NCI-H2107 (cell line): ENCODE measurements around the gene CALHM2.

Source experiments
- DNase-seq: peaks from one replicate; lab custom pipeline; 2025; lab: John Stamatoyannopoulos, UW

CALHM2 gene

DNA sequence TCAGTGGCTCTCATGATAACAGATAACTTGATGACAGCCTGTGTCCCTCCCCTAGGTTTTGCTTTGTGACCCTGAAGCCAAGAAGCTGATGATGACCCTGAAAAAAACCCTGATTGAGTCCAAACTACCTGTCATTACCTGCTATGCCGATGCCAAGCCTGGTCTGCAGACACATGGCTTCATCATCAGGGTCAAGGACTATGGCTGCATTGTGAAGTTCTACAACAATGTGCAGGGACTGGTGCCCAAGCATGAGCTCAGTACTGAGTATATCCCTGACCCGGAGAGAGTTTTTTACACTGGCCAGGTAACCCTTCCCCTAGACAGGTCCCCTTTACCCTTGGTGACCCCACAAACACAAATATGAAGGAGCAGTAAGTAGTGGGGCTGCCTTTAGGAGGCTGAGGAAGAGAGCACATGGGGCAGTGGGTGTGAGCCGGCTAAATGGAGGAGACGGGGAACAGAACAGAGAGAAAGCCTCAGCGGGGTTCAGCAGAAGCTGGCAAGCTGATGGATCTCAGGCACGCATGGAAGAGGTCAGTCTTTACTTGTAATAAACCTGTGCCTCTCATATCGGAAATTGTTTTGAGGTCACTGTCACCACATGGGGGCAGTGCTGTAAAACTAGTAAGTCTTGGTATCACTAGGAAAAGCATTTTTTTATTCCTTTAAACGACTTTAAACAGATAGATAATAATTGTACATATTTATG is 35.6 kb downstream of the CALHM2 start:
- DNase-seq = no peak

DNA sequence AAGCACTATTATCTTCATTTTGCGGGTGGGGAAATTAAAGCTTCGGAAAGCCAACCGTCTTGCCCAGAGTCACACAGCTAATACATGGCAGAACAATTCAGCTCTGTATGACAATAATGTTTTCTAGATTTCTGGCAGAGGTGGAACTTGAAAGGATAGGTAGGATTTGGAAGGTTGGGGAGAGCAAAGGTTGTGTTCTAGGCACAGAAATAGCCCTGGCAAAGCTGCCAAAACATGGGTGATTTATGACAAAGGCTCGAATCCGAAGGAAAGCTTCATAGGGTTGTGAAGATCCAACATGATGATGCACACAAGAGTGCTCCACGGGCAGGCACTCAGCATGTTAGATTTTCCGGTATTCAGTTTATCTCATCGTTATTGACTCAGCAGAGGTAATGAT is 36.6 kb downstream of the CALHM2 start:
- DNase-seq = no peak

DNA sequence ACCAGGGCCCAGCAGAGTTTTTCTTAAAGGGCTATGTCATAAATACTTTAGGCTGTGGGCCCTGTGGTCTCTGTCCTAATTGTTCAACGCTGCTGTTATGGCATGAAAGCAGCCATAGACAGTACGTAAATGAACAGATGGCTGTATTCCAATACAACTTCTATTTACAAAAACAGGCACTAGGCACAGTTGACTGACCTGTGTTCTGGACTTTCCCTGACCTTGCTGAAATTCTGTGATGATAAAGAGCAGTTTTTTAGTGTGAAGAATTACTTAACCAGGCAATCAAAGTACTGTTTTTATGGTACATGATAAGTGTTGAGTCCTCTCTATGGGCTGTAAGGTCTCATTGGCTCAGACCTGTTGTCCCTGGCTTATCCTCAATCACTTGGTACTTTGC is 38.6 kb downstream of the CALHM2 start:
- no peak for DNase-seq

DNA sequence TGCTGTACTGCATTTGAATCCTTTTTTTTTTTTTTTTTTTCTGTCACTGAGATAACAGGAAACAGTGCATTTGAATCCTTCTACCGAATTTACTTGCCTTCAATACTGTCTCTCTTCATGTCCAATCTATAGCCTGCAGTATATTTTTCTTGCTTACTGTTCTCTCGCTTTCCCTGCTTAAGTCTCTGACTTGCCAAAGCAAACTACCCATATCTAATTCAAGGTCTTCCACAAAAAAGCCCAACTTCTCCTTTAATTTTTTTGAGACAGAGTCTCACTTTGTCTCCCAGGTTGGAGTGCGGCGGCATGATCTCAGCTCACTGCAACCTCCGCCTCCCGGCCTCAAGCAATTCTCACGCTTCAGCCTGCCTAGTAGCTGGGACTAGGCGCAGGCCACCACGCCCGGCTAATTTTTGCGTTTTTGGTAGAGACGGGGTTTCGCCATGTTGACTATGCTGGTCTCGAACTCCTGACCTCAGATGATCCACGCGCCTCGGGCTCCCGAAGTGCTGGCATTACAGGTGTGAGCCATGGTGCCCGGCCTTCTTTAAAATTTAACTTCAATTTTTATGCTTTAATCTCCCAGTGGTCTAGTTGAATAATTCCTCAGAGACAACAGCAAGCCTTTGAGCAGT is 54.9 kb downstream of the CALHM2 start:
- DNase-seq = no peak

- DNase-seq = no peak
Measured at GRCh38 chr10:103396789-103397087, 55.4 kb downstream of the CALHM2 start.
